GF-D8 (cell line): ENCODE data around the gene DMBT1.

Experiments
- DNase-seq: peaks from one replicate; lab custom pipeline; 2025; lab: John Stamatoyannopoulos, UW

Gene DMBT1

DNA sequence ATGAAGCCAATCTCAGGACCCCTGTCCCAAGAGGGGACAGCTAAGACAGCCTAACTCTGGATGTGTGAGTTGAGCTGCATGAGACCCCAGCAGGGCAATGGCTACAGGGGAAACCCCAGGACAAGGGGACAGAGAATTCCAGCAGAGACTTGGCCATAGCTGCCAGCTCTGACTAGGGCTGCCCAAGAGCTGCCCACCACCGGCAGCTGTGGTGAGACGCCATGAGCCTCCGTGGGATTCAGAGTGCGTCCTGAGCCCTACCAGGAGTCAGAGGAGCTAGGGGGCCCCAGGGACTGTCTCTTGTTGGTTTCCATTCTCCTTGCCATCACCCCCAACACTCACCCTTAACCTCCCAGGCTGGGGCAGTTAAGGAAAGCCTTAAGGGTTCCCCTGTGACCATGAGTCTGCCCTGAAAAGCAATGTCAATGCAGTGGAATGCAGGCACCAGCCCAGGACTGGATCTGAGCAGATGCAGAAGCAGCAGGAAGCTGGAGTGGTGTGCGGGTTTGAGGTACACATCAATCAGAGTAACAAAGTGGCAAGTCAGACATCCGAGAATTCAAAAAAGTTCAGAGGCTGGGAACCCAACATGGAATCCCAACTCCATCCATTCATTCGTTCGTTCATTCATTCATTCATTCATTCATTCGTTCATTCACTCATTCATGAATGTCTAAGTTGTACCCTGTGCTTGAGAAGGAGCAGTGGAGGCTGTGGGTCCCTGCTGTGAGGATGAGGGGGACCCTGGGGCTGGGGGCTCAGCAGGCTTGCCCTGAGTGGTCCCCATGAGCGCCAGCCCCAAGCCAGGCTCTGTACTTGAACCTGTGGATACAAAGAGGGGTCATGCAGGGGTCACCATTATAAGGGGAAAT, 86.2 kb downstream of the DMBT1 start:
- DNase-seq = no peak

DNA sequence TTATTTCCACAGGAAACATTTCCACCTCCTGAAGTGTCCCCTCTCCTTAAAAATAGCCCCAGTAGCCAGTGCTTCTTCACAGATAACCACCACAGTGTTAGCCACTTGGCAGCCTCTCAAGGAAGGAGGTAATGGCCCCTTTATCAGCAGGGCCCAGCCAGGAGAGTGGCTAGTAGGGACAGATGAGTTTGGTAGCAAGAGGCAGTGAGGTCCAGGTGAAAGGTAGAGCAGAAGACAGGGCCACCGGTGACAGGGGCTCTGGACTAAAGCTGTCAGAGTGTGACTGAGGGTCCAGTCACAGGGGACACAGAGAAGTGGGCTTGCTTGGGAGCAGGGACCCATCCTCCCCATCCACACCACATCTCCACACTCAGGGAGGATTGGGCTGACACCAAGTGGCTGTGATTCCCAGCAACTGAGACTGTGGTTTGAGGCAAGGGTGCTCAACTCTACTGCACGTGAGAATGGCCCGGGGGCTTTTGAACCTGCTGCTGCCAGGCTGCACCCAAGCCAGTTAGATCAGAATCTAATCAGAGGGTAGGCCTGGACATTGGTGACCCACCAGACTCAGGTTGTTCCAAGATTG, 86.9 kb downstream of the DMBT1 start:
- no peak for DNase-seq

DNA sequence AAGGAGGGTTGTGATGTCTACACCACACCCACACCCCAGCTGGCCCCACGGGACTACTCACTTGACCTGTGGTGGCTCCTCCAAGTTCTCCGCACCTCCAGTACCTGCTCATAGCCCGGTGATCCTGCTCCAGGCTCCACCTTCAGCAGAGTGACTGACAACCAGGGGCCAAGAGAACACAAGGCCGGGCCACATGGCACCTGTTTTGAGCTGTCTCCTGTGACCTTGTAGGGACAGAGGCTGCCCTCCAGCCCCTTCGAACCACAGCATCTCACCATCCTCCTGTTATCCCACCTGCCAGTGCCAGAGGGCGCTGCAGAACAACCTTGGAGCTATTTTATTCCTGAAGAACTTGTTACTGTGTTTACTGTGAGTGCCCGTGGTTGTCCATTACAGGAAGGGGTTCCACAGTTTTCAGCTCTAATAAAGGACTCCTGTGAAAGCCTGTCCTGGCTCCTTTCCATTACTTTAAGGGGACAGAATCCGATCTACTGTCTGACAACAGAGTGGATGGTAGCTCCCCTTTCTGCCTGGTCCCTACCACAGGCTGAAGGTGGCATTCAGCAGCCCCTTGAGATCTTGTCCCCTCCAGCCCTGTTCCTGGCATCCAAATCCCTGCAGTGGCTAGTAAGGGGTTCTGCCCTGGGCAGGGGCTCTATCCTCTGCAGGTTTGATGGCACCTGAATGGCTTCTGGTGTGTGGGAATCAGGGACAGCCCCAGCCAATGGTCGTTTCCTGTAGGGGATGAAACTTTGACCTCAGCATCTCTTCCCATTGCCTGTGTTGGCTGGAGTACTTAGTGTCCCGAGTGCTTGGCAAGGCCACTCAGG, 88.3 kb downstream of the DMBT1 start:
- DNase-seq = no peak

DNA sequence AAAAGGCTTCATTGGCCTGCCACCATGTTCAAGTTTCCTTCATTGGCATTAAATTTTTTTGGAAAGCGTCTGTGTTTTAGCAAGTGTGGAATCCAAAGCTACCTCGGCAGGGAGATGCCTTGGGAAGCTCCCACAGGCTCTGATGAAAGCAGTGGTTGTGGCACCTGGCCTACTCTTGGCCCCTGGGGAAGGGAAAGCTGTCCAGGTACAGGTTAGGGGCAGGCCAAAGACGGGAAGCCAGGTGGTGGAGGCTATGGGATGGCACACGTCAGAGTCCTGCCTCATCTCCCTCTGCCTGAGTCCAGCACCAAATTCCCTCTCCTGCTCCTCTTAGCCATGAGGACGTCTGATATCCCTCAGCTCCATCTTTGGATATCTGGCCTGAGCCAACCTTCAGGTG, 89.3 kb downstream of the DMBT1 start:
- DNase-seq = no peak

DNA sequence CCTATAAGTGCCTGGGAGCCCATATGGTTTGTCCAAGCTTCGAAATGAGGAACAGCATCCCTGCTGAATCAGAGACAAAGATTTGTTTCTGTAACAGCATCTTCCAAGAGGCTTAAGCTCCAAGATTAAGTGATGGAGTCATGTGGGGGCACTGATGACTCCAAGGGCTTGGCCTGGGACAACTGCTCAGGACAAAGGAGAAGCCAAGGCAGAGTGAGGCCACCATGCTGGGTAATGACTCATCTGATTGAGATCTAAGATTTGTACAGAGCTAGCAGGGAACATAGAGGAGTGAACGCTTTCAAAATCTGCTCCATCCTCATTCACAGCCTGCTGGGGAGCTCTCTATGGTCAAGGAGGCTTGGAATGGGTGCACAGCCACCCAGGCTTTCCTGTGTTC, 89.8 kb downstream of the DMBT1 start:
- DNase-seq = no peak

DNA sequence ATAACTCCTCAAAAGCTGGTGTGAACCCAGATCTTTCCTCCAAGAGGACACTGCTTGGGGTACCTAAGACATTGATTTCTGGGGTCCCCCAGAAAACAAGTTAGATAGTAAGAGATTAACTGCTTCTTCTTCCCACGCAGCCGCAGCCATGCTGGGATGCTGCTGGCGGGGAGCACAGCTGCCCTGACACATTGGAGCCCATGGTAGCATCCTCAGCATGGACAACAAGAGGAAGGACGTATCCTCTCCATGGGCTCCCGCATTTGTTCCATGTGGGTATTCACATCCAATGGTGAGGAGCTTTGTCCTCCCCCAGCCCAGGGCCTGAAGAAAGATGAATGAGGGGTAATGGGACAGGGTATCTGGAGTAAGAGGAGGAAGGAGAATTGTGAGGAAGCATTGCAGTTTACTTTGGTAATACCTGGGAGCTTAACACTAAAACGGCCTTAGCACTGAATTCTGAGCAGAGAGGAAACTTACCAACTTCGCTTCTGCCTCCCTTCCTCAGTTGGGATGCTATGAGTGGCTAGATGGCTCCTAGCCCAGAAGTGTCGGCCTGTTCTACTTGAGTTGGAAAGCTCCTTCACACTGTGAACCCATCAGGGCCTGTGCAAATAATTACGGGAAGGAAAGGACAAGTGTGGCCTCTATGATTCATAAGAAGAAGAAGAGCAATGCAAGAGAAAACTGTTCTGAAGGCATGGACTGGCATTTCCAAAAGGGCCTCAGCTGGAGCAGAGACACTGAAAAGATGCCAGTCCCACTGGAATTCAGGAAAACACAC, 95.2 kb downstream of the DMBT1 start:
- no peak for DNase-seq

DNA sequence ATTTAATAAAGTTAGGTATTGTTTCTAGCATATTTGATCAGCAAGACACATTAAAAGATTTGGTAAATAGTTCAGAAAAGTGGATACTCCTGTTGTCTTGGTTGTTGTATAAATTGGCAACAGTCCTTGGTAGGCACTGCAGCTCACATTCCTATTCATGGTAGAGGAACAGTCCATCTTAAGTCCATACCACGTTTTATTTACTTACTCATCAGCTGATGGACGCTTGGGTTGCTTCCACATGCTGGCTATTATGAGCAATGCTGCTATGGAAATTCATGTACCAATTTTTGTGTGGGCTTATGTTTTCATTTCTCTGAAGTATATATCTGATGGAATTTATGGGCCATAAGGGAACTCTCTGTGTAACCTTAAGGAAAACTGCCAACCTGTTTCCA, 95.8 kb downstream of the DMBT1 start:
- DNase-seq = no peak

DNA sequence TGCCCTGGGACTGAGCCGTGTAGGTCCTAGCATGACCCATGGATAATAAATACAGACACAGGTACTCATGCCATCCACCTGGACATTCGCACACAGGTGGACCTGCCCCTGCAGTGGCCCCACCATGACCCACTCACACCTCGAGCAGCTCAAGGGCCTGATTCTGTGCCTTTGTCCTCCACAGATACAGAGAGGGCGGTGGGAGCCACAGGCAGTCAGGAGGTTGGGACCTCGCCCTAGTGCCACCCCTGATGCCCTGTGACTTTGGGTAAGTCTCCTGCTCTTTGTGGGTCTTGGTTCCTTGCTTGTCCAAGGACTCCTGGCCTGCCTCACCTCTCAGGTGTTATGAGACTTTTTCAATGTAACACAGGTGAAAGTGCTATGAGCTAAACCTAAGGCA, 96.2 kb downstream of the DMBT1 start:
- DNase-seq = no peak

DNA sequence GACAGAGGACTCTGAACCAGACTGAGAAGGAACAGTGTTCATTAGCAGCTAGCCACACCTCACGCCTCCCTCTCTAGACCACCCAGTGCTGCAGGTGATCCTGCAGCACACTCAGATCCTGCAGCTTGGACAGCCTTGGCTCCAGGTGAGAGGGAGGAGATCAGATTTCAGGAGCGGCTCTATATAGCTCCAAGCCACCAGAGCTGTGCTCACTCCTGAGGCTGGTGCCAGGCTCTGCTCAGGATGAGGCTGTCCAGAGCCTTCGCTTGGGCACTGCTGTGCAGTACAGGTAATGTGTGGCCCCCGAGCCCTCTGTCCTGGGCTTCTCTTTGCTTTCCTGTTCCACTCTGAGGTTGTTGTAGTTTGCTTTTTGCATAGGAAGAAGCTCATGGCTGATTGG, 96.7 kb downstream of the DMBT1 start:
- no peak for DNase-seq

DNA sequence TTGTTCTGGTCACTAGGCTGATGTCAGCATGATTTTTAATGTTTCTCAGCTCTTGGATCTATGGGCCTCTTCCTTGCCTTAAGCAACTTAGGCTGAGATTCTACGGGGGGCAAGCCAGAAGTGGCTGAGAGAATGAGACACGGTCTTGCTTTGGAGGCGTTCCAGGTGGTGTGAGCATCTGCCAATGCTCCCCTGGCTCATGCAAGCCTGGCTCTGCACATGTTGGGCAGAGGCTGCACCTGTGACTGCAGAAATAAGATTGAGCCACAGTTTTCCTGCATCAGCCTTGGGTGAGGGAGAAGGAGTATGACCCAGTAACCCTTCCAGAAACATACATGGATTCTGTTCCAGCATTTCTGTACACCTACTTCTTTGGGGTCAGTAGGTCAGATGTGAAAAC, 97.2 kb downstream of the DMBT1 start:
- no peak for DNase-seq

DNA sequence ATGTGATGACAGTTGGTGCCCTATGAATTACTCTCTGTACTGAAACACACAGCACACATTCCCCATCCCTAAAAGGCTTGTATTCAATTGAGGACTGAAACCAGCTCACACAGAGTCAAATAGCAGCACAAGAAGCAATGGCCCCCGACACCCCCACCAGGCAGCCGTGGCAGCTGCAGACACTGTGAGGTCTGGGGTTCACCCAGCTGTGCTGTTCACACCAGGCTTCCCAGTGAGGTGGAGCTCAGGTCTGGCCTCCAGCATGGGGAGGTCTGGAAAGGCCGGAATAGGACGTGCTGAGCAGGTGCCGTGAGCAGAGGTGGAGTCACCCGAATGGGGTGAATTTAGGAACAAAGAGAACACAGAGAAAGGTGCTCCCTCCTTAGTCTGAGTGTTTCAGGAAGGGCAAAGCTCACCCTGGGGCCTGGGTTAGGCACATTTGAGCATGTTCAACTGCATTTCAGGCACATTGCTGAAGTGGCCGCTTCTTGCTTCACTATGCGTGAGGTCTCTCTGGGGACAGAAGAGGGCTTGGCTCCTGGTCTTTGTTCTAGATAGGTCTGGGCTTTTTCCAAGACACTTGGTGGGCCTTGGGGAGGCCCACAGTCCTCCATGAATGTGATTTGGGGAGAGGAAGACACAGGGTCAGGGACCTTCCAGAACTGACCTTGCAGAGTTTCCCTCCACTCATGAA, 97.9 kb downstream of the DMBT1 start:
- DNase-seq = no peak

DNA sequence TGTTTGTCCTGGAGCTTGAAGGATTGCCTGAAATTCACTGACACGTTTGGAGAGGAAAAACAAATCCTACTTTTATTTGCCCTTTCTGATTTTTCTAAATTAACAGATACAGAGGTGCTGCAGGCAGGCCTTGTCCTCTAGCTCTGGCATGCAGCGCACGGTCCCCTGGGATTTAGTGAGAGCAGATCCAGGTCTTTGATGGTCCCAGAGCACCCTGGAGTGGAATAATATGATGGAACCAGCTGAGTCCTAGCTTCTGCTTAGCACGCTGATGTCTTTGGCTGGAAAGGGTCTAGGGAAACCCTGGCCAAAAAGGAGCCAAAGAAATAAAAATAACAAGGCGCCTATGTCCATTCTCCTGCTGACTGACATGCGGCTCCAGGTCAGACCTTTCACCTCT, 98.6 kb downstream of the DMBT1 start:
- no peak for DNase-seq

DNA sequence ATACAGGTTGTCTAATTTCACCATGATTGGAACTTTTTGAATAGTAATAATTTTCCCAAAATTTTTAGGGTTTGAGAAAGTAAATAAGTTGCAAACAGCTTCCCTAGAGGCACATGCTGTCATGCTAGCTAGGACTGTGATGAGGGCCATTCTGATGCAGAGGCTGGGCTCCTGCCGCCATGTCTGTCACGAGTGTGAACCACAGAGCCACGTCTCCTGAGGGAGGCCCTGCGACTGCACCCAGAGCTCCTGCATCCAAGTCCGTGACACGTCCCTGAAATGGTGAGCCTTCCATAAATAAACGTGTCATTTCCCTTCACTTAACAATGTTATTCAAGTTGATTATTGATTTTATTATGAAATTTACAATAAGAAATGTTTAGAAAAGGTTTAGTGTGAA, 99.1 kb downstream of the DMBT1 start:
- no peak for DNase-seq

DNA sequence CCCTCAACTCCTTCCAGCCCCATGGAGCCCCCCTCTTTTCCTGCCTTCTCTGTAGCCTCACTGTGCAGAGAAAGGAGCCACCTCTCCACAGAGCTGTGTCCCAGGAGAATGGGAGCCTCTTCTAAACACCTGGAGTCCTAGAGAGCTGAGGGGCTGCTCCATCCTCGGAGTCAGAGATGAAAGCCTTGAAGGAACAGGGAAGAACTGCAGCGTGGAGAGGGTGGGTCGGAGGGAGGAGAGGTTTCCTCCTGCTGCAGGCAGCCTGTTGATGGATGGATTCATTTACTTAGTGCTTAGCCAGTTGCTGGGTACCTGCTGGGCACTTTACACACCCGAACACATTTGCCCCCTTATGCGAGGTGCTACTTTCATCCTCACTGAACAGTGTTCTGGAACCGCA, 100.1 kb downstream of the DMBT1 start:
- DNase-seq = no peak

DNA sequence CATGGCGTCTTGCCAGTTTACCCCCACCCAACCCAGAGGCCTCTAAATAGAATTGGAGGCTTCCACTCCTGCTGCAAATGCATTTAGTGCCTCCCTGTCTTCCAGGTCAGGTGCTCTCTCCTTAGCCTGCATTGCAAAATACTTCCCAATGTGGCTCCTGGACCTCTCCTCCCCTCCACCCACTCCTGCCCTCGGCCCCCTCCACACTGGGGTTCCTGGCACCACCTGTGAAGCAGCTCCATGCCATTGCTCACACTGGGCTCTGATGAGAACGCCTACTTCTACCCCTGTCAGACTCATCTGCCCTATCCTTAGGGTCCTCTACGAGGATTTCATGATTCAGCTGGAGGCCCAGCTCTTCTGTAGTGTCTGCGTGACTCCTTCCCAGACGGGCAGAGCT, 101.7 kb downstream of the DMBT1 start:
- no peak for DNase-seq

DNA sequence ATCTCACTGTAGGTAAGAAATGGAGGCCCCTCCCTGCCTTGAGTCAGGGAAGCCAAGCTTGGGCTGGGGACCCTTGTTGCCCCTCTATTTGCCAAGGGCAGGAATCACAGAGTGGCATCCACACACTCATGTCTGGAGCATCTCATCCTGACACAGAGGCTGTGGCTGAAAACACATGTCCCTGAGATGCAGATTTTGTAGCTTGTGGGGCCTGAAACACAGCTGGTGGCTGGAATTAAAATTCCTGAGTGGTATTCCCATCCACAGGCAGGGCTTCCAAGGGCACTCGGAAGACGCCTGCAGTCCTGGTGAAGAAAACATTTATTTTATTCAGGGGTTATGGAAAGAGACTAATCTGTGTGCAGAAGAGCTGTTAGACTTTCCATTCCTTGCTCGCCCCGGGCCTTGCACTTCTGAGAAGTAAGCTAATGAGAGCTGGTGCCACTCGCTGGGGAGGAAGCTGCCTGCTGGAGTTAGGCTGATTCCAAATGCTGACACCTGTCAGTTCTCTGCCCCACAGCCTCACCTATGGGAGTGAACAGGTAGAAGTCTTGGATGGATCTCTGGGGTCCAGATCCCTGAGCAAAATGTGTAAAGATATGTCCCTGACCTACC, 103.1 kb downstream of the DMBT1 start:
- no peak for DNase-seq

DNA sequence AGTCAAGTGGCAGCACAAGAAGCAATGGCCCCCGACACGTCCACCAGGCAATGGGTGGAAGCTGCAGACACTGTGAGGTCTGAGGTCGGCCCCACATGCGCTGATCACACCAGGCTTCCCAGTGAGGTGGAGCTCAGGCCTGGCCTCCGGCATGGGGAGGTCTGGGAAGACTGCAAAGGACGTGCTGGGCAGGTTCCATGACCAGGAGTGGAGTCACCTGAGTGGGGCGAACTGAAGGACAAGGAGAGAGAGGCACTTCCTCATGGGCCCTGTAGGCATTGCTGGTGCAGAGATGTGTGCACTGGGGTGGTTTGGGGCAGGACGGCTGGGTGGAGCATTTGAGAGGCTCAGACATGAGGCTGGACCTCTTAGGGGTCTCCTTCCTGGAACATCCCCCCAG, 103.9 kb downstream of the DMBT1 start:
- DNase-seq = no peak

DNA sequence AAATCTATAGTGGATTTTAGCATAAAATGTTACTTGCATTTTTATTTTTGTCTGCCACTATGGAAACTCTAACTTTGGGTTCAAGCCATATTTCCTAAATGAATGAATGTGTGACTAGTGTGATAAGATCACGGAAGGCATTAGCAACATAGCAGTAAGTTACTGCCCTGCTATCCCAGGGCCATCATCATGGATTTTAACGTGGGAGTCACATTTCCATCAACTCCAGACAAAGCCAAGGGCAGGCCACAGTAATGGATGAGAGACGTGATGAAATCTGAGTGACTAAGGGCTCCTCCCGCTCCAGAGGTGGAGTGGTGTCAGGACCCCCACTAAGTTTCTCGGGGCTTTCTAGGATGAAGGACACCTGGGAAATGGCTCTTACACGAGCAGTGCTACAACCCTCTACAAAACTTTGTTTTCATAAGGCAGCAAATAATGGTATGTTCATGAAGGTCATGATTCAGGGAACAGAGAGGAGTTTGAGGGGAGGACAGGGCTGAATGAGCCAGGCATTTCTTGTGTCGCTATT, 104.8 kb downstream of the DMBT1 start:
- DNase-seq = no peak

DNA sequence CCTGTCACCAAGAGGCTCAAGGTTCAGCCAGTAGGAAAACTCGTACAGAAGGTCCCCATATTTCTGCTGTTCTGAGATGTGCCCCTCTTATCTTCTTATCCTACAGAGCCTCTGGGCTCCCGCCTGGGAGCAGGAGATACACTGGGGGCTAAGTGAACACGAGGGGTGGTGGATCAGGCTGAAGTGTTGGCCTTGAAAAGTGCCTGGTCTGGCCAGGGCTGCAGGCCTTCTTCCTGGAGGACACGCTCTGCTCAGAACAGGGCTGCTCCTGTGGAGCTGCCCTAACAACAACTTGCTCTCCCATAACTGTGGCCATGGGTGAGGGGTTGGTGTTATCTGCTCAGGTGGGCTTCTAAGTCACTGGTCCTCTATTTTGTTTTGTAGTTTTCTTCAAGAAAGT, 105.4 kb downstream of the DMBT1 start:
- DNase-seq = no peak

DNA sequence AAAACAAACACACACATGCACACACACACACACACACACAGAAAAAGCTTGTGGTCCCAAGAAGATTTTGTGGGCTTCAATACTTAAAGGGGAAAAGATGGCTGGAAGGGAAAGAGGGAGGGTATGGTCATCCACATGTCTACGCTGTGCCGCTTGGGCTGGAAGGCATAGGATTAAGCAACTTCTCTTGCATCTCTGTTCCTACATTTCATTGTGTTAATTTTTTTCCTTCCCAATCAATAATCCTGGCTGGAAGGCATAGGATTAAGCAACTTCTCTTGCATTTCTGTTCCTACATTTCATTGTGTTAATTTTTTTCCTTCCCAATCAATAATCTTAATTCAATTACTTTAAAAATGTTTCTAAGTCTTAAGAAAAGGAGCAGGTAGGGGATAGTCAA, 108.5 kb downstream of the DMBT1 start:
- no peak for DNase-seq

DNA sequence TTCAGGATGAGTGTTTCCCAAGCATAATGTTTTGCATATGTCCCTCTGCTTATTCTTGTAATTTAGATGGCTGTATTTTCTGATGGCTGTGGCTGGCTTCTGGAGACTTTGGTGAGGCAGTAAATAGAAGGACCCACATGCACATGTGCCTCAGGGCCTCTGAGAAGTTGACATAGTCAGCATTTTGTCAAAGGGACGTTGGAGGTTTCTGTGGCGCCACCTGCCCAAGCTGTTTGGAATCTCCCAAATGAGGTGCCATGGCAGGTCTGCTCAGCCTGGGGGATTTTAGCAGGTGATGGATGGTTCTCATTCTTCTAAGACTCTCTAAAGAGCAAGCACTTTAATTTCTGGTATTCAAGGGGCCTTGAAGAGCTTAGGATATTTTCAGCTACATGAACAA, 109.3 kb downstream of the DMBT1 start:
- DNase-seq = no peak
